Measurements from ENCODE around the gene PRTFDC1. TPM values are rescaled to one million over a fixed set of nuclear protein-coding genes. Genes with fewer than 3 reads are reported as not detected.

Gene PRTFDC1
- total and polyA plus RNA-seq, 2 of the 8 experiments (the other 6 are each of a cell fraction or from before 2014, with no cell fraction given) = 5.9 to 6.6 TPM

DNA sequence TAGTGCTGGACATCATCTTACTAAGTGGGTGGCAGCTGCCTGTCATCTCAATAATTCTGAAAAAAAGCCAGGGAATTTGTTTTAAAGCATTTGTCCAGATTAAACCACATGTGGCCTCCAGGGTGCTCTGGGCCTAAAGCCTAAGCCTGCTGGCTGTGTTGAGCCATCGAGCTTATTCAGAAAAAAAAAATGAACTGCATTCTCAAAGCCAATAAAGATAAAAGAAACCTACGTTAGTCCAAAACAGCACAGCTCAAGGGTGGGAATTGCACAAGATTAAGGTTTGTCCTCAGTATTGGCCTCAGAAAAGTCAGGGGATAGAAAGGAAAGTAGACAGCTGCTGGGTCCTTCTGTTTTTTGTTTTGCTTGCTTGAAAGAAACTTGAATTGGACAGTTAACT is 22.6 kb upstream of the PRTFDC1 start (continued):
- no peak for TF ChIP-seq SRF (IDR thresholded peaks at IDR 0.05; ENCODE audit: low read depth, low read length)
- TF ChIP-seq, protein P1, sequence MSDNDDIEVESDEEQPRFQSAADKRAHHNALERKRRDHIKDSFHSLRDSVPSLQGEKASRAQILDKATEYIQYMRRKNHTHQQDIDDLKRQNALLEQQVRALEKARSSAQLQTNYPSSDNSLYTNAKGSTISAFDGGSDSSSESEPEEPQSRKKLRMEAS (IDR thresholded peaks at IDR 0.05) = no peak
- TF ChIP-seq BCL11A (IDR thresholded peaks at IDR 0.05; ENCODE audit: low read depth in 2 of 2, low read length in 2 of 2) = no peak
- TF ChIP-seq ASH2L (IDR thresholded peaks at IDR 0.05; ENCODE audit: low read length) = no peak
- TF ChIP-seq SP4 (IDR thresholded peaks at IDR 0.05; ENCODE audit: low read length) = no peak
- no peak for TF ChIP-seq NRF1 (IDR thresholded peaks at IDR 0.05; ENCODE audit: low read depth, low read length)

Measured in H1 (cell line).